Neuronal stem cell (in vitro differentiated cells): ENCODE results near the gene TMEM176B.

Experiments
- DNase-seq: peaks from one replicate; pipeline ENCODE4 v3.0.0-alpha.2; 2013; ENCODE audit warnings: low spot score
- H2AFZ ChIP-seq: one replicate; pipeline ENCODE4 v1.6.1; 2013; ENCODE audit warnings: mild to moderate bottlenecking, low read length, inconsistent platforms
- H2AK5ac ChIP-seq: 2 replicates; pipeline ENCODE4 v1.6.1; 2013; ENCODE audit warnings: low read depth, mild to moderate bottlenecking, inconsistent platforms, low read length, moderate library complexity, mixed read lengths
- H2BK120ac ChIP-seq: 2 replicates; pipeline ENCODE4 v1.6.1; 2013; ENCODE audit warnings: low read depth, mild to moderate bottlenecking, inconsistent platforms, low read length, moderate library complexity, mixed read lengths
- H2BK12ac ChIP-seq: one replicate; pipeline ENCODE4 v1.6.1; 2013; ENCODE audit warnings: low read length, inconsistent platforms
- H2BK15ac ChIP-seq: 2 replicates; pipeline ENCODE4 v1.6.1; 2013; ENCODE audit warnings: mild to moderate bottlenecking, low read length, inconsistent platforms, mixed read lengths
- H2BK5ac ChIP-seq: one replicate; pipeline ENCODE4 v1.6.1; 2013; ENCODE audit warnings: inconsistent platforms, mild to moderate bottlenecking, low read length, moderate library complexity
- H3K14ac ChIP-seq: one replicate; pipeline ENCODE4 v1.6.1; 2013; ENCODE audit warnings: low read length, inconsistent platforms
- H3K18ac ChIP-seq: 2 replicates; pipeline ENCODE4 v1.6.1; 2013; ENCODE audit warnings: low read length, inconsistent platforms
- H3K23ac ChIP-seq: 2 replicates; pipeline ENCODE4 v1.6.1; 2013; ENCODE audit warnings: low read depth, mild to moderate bottlenecking, mixed read lengths, low read length, inconsistent platforms; ENCODE audit not compliant: poor library complexity
- H3K27ac ChIP-seq: replicated peaks from 3 replicates; pipeline ENCODE4 v1.5.1; 2013; ENCODE audit warnings: low read length, inconsistent platforms
- H3K27me3 ChIP-seq, 3 experiments: 2 replicates each; pipeline ENCODE4 v1.6.1; 2013; ENCODE audit warnings: low read length in 3 of 3, mild to moderate bottlenecking in 2 of 3, inconsistent platforms in 1 of 3, low read depth in 1 of 3, mixed read lengths in 1 of 3, moderate library complexity in 1 of 3; ENCODE audit not compliant: control insufficient read depth in 3 of 3, insufficient read depth in 3 of 3
- H3K36me3 ChIP-seq, 2 donors: replicated peaks in 1 of 2; 2 replicates each; pipeline ENCODE4 v1.6.1; 2013; ENCODE audit warnings: low read length in 2 of 2; ENCODE audit not compliant: control insufficient read depth in 2 of 2, insufficient read depth in 2 of 2
- H3K4ac ChIP-seq: 2 replicates; pipeline ENCODE4 v1.6.1; 2013; ENCODE audit warnings: inconsistent platforms, mild to moderate bottlenecking, low read length, moderate library complexity
- H3K4me1 ChIP-seq, 2 donors: 1 replicate in 1 of 2; 2 replicates in 1 of 2; pipeline ENCODE4 v1.6.1; 2013; ENCODE audit warnings: low read length in 2 of 2, low read depth in 1 of 2; ENCODE audit not compliant: control insufficient read depth in 2 of 2, insufficient read depth in 1 of 2
- H3K4me2 ChIP-seq: one replicate; pipeline ENCODE4 v1.6.1; 2013; ENCODE audit warnings: mild to moderate bottlenecking, low read length, inconsistent platforms; ENCODE audit not compliant: insufficient read depth, poor library complexity, severe bottlenecking
- H3K4me3 ChIP-seq, 2 donors: 2 replicates each; pipeline ENCODE4 v1.5.1; 2013; ENCODE audit warnings: low read length in 2 of 2, mild to moderate bottlenecking in 2 of 2, inconsistent platforms in 1 of 2, moderate library complexity in 1 of 2
- H3K79me1 ChIP-seq: one replicate; pipeline ENCODE4 v1.6.1; 2013; ENCODE audit warnings: low read depth, mild to moderate bottlenecking, inconsistent platforms, low read length, moderate library complexity
- H3K9ac ChIP-seq: one replicate; pipeline ENCODE4 v1.6.1; 2013; ENCODE audit warnings: mild to moderate bottlenecking, low read depth, low read length, inconsistent platforms; ENCODE audit not compliant: poor library complexity
- H3K9me3 ChIP-seq, 2 donors: replicated peaks in 1 of 2; 2 replicates each; pipeline versions ENCODE3 to v1.6.1; 2013; ENCODE audit warnings: low read length in 2 of 2, mild to moderate bottlenecking in 2 of 2, inconsistent platforms in 1 of 2, low read depth in 1 of 2, mixed read lengths in 1 of 2, moderate library complexity in 1 of 2; ENCODE audit not compliant: control insufficient read depth in 2 of 2, insufficient read depth in 1 of 2
- H4K8ac ChIP-seq: one replicate; pipeline ENCODE4 v1.6.1; 2013; ENCODE audit warnings: low read depth, mild to moderate bottlenecking, inconsistent platforms, low read length, moderate library complexity
- H4K91ac ChIP-seq: one replicate; pipeline ENCODE4 v1.6.1; 2013; ENCODE audit warnings: low read length, low read depth, mild to moderate bottlenecking, inconsistent platforms; ENCODE audit not compliant: poor library complexity
- WGBS, 2 donors: extraction: QIAGEN DNeasy Blood & Tissue Kit; methylation state at CpG; one replicate each; pipeline ENCODE4 v1.1.7; 2013; ENCODE audit warnings: missing lambda C conversion rate in 2 of 2, mixed read lengths in 1 of 2; ENCODE audit not compliant: insufficient read length in 2 of 2, insufficient replicate concordance in 1 of 2; ENCODE audit errors: extremely low coverage in 2 of 2; 5-methylcytosine and 5-hydroxymethylcytosine counted together

The TMEM176B gene

GRCh38 chr7:150842018-150842417, 41.9 kb upstream of the TMEM176B start:
- Histone ChIP-seq H3K9me3 (no peaks in the 10 kb centered on the region), H3K9ac (no peak overlapping the region), H3K23ac (no peak overlapping the region), H3K4me3 (peak overlapping the region in 1 of 2 donors; percentile 22), H3K4ac (no peak overlapping the region), H2AFZ (no peak overlapping the region), H3K27ac (no peak overlapping the region), H2BK120ac (no peak overlapping the region), H3K4me2 (no peak overlapping the region), H3K14ac (no peak overlapping the region), H3K36me3 (no peaks in the 10 kb centered on the region), H3K4me1 (no peaks in the 10 kb centered on the region), H3K79me1 (no peaks in the 10 kb centered on the region), H2BK15ac (no peak overlapping the region), H3K27me3 (peaks cover 0 to 19% (median 0%) of the 10 kb centered on the region in 3 experiments), H2BK5ac (no peak overlapping the region), H2AK5ac (peak overlapping the region; percentile 15), H2BK12ac (no peak overlapping the region), H4K8ac (no peak overlapping the region), H4K91ac (no peak overlapping the region), H3K18ac (no peak overlapping the region)
- WGBS, 2 donors: no CpG with 5 or more reads among the region's 3 CpGs
- DNase-seq: no peak

GRCh38 chr7:150838965-150839650, 38.9 kb upstream of the TMEM176B start:
- Histone ChIP-seq H3K9ac (no peak overlapping the region), H2BK15ac (no peak overlapping the region), H3K9me3 (no peaks in the 10 kb centered on the region), H2BK12ac (no peak overlapping the region), H3K4me1 (no peaks in the 10 kb centered on the region), H3K4me3 (no peak overlapping the region), H3K79me1 (no peaks in the 10 kb centered on the region), H2AK5ac (no peak overlapping the region), H3K27me3 (peaks cover 0 to 8% (median 0%) of the 10 kb centered on the region in 3 experiments), H2BK5ac (no peak overlapping the region), H2AFZ (no peak overlapping the region), H4K91ac (no peak overlapping the region), H3K36me3 (no peaks in the 10 kb centered on the region), H3K14ac (no peak overlapping the region), H3K4ac (no peak overlapping the region), H2BK120ac (no peak overlapping the region), H3K4me2 (no peak overlapping the region), H3K27ac (no peak overlapping the region), H3K18ac (no peak overlapping the region), H3K23ac (no peak overlapping the region), H4K8ac (no peak overlapping the region)
- WGBS, 2 donors: no CpG with 5 or more reads among the region's 7 CpGs
- no peak for DNase-seq

- no peak overlapping the region for H2BK5ac ChIP-seq
- DNase-seq: no peak
These were observed 35.6 kb upstream of the TMEM176B start for GRCh38 chr7:150835702-150836280.

GRCh38 chr7:150835019-150835418, 34.9 kb upstream of the TMEM176B start:
- no CpG with 5 or more reads among the region's 1 CpG for WGBS, 2 donors
- Histone ChIP-seq H2AFZ (no peak overlapping the region), H4K91ac (no peak overlapping the region), H2BK5ac (no peak overlapping the region), H3K27ac (no peak overlapping the region), H3K36me3 (no peaks in the 10 kb centered on the region), H3K4me1 (peaks cover 0 to 5% of the 10 kb centered on the region in 2 donors), H2BK15ac (no peak overlapping the region), H2AK5ac (no peak overlapping the region), H3K27me3 (peaks cover 0 to 4% (median 0%) of the 10 kb centered on the region in 3 experiments), H2BK12ac (no peak overlapping the region), H3K18ac (no peak overlapping the region), H3K23ac (no peak overlapping the region), H3K9me3 (no peaks in the 10 kb centered on the region), H3K9ac (no peak overlapping the region), H3K4me2 (no peak overlapping the region), H2BK120ac (no peak overlapping the region), H3K4ac (no peak overlapping the region), H3K14ac (no peak overlapping the region), H3K79me1 (no peaks in the 10 kb centered on the region), H4K8ac (no peak overlapping the region), H3K4me3 (no peak overlapping the region)
- DNase-seq: no peak

More at GRCh38 chr7:150835702-150836280, 35.6 kb upstream of the TMEM176B start:
- Histone ChIP-seq H3K23ac (no peak overlapping the region), H3K27me3 (peaks cover 0 to 4% (median 0%) of the 10 kb centered on the region in 3 experiments), H3K4me1 (peaks cover 0 to 3% of the 10 kb centered on the region in 2 donors), H2BK15ac (no peak overlapping the region), H3K4ac (no peak overlapping the region), H3K14ac (no peak overlapping the region), H2AK5ac (no peak overlapping the region), H3K27ac (no peak overlapping the region), H2BK120ac (no peak overlapping the region), H3K18ac (no peak overlapping the region), H2AFZ (no peak overlapping the region), H3K9me3 (no peaks in the 10 kb centered on the region), H3K9ac (no peak overlapping the region), H3K4me2 (no peak overlapping the region), H3K36me3 (no peaks in the 10 kb centered on the region), H3K79me1 (no peaks in the 10 kb centered on the region), H3K4me3 (no peak overlapping the region), H4K91ac (no peak overlapping the region), H4K8ac (no peak overlapping the region), H2BK12ac (no peak overlapping the region)
- no CpG with 5 or more reads among the region's 6 CpGs for WGBS, 2 donors
